Posterior cingulate gyrus (tissue), 11 donors: ENCODE data around the gene DNAJC16.
A peak's percentile ranks its signal among the peaks of the same experiment; 100 is the strongest.
"Not testable (repeated sequence)": the region's sequence is repeated elsewhere in the genome, so short reads cannot be mapped to it uniquely, and the experiment has no call there.

Experiments used
- DNase-seq, 10 donors: peaks; one replicate each; pipeline versions ENCODE4 v3.0.0 to v3.0.0-alpha.2; 2020 to 2021; ENCODE audit warnings: mixed read lengths in 3 of 10
- intact Hi-C: fragments of 100-400 bp; cut with DNase I; formaldehyde crosslinking; loops from one replicate; pipeline ENCODE4 v1.15.1; 2023

Gene DNAJC16

DNA sequence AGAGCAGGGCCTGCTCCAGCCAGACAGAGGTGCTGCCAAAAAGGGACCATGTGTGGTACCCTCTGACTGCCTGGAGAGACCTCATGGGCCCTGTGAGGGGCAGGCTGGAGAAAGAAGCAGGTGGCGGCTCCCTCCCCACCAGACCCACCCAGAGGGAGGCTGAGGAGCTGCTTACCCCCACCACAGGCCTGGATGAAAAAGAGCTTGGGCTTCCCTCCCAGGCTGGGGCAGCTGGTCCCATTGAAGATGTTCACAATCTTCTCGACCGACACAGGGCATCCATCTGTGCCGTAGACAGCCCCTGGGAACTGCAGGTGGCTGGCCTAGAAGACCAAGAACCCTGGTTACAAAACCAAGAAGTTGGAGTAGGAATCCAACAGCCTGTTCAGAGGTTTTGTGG is 22.2 kb upstream of the DNAJC16 start:
- intact Hi-C loops = no loop called here
- no peak for DNase-seq

DNA sequence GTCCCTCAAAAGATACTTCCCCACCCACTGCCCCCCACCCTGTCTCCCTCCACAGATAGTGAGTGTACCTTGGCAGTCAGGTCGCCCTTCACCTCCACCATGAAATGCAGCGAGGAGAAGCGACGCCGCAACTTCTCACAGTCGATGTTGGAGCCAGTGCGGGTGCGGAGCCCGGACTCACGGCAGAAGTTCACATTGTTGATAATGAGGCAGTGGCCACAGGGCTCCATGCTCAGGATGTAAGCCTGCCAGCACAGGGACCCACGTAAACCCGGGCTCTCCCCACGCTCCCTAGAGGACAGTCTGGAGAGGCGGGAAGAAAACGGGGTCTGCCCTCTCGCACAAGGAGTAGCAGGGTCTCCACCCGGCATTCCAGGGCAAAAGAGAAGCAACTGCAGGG is 19.8 kb upstream of the DNAJC16 start:
- peak in 1 of 10 donors; percentile 63 for DNase-seq
- intact Hi-C loops = no loop called here

DNA sequence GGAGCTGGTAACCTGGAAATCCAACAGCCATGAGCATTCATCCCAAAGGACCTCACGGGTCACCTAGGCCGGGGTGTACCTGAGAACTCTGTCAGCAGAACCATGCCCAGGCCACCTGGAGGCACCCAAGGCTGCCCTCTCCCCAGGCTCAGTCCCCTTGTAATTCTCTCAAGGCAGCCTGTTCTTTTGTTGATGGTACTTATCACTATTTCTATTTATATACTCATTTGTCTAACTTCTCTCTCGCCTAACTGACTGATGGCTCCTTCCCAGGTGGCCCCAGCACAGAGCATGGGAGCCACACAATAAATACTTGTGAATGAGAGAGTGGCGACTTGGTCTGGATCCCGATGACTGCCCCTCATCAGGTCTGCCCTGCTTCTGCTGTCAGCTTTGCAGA is 19.4 kb upstream of the DNAJC16 start:
- no peak for DNase-seq
- intact Hi-C loops = no loop called here

DNA sequence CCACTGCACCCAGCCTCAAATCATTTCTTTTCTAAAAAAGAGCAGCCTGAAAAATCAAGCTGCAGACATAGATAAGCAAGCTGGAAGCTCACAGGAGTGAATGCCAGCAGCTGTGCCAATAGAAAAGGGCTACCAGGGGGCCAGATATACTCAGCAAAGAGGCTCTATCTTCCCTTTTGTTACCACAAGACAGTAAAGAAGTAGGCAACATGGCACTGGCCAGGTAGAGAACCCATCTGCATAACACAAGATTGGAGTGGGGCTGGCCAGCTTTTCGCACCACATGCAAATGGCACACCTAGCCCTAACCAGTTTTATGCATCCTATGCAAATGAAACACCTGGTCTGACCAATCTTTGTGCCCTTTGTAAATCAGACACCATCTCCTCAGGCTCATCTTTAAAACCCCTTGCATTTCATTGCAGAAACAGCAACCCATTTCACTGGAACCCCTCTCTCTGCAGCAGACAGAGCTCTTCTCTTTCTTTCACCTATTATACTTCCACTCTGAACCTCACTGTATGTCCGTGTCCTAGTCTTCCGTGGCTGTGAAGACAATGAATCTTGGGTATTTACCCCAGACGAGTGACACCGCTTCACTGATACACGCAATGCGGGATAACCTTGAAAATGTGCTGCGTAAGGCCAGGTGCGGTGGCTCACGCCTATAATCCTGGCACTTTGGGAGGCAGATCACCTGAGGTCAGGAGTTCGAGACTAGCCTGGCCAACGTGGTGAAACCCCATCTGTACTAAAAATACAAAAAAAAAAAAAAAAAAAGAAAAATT is 17.8 kb upstream of the DNAJC16 start:
- DNase-seq = no peak
- intact Hi-C loops = no loop called here

DNA sequence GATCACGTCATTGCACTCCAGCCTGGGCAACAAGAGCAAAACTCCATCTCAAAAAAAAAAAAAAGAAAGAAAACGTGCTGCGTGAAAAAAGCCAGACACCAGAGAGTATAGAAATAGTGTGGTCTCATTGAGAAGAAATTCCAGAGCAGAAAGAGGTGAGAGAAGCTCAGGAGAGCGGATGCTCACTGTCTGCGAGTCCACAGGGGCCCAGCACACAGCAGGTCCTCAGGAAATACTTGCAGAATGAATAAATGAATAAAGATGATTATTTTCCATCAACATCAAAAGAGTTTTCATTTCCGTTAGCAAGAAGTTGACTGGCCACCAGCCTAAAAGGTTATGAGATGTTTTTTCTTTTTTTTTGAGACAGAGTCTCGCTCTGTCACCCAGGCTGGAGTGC is 17.1 kb upstream of the DNAJC16 start:
- intact Hi-C loops = no loop called here
- DNase-seq = peak in 1 of 10 donors; percentile 12

DNA sequence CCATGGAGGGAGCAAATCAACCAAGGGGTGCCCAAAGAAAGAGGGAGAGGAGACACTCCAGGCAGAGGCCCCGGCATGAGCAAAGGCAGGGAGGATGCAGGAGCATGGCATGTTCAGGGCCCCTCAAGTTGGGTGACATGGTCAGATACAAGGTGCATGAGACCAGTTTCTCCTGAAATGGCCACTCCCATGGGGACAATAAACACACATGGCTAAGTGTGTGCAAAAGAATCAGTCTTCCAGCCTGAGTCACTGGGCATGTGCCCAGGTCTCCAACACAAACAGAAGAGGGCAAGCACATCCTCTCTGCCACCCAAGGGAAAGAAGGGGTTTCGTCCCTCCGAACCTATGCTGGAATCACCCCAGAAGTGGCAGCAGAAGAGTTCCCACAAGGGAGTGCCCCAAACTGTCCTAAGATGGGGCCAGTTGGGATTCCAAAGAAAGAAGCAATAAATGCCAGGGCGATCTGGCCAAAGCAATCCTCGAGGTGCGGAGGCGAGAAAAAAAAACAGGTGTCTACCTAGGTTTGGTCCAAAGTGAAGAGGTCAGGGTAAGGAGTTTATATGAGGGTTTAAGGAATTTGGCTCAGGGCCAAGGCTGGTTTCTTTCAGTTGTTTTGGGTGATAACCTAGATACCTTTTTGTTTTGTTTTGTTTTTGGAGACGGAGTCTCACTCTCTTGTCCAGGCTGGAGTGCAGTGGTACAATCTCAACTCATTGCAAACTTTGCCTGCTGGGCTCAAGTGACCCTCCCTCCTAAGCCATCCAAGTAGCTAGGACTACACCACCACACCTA is 15.8 kb upstream of the DNAJC16 start:
- intact Hi-C loops = no loop called here

DNA sequence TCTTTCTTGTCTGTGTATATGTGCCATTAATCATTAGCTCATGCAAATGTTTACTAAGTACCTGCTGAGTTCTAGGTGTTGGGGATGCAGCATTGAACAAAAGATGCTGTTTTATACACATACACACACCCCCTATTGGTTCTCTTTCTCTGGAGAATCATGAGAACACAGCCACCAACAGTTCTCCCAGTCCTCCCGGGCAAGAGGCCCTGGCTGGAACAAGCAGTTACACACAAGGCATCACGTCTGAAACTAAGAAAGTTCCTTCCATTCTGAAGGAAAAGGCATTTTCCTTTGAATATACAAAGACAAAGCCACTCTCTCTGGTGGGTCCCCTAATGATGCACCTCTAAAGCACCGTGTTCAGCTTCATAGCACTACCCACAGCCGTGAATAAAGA is 13.5 kb upstream of the DNAJC16 start:
- intact Hi-C loops = no loop called here
- peak in 1 of 10 donors; percentile 20 for DNase-seq

More for the DNA sequence above, 15.8 kb upstream of the DNAJC16 start:
- peak in 2 of 10 donors; percentile 8 to 31 for DNase-seq

DNA sequence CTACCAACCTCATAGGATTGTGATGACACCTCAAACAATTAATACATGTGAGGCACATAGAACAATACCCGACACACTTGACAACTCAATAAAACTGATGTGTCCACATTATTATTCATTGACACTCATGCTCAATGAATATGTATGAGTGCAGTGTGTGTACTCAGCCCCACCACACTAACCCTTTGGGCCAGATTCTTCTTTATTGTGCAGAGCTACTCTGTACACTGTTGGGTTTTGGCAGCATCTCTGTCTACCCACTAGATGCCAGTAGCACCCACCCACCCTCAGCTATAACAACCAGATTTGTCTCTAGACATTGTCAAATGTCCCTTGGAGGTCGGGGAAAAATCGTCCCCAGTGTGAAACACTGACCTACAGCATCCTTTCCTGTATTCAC is 12.7 kb upstream of the DNAJC16 start:
- intact Hi-C loops = no loop called here
- DNase-seq = peak in 1 of 10 donors; percentile 7

DNA sequence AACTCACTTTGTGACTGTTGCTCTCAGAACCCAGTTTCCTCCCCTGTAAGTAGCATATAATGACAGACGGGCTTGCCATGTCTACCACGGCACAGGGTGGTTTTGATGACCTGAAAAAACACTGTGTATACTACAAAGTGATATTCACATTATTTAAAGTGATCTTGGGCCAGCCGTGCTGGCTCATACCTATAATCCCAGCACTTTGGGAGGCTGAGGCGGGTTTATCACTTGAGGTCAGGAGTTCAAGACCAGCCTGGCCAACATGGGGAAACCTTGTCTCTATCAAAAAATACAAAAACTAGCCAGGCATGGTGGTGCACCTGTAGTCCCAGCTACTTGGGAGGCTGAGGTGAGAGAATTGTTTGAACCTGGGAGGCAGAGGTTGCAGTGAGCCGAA is 12.1 kb upstream of the DNAJC16 start:
- intact Hi-C loops = not testable (repeated sequence)

DNA sequence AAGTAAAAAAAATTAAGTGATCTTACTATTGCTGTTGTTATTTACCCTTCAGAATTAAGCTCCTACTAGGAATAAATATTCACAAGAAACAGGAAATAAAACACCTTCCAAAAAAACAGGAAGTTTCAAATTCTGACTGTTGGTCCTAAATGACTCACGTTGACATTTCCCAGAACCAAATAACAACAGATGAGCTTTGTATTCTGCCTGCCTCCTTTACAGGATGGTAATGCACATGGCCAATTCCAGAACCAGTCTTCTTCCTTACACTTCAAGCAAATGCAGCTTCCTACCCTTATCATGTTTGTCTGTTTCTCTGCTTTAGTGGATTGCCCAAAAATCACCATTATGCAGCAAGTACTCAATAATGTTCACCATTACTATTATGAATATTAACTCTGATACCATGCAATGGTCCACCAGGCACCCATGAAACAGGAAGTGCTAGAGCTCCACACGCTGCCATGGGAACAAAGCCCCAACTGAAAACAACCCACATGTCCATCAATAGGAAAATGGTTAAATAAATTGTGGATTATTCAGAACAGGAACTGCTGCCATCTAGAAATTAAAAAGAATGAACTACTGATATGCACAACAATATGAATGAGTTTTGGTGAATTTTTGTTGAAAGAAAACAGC is 11.5 kb upstream of the DNAJC16 start:
- intact Hi-C loops = no loop called here
- no peak for DNase-seq

More for the DNA sequence above, 12.1 kb upstream of the DNAJC16 start:
- DNase-seq = not testable (repeated sequence)

DNA sequence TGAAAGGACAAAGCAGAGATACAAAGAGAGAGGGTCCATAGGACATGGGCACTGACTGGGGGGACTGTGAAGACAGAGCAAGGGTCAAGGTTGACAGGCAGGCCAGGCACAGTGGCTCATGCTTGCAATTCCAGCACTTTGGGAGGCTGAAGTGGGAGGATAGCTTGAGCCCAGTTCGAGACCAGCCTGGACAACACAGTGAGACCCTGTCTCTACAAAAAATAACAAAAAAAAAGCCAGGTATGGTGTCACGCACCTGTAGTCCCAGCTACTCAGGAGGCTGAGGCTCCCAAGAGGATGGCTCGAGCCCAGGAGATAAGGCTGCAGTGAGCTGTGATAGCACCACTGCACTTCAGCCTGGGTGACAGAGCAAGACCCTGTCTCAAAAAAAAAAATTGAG is 7.0 kb upstream of the DNAJC16 start:
- intact Hi-C loops = no loop called here
- DNase-seq = no peak

DNA sequence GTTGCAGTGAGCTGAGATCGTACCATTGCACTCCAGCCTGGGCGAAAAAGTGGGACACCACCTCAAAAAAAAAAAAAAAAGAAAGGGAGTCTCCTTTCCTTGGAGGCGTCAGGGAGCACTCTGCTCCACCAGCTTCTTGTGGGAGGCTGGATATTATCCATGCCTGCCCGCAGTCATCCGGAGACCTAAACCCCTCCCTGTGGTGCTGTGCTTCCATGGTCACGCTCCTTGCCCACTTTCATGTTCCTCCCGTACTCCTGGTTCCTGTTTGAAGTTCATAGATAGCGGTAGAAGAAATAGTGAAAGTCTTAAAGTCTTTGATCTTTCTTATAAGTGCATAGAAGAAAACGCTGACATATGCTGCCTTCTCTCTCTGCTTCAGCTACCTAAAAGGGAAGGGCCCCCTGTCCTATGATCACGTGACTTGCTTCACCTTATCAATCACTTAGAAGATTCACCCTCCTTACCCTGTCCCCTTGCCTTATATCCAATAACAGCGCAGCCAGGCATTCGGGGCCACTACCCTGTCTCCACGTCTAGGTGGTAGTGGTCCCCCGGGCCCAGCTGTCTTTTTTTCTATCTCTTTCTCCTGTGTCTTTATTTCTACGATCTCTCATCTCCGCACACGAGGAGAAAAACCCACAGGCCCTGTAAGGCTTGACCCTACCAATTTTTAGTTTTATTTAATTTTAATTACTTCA is 5.3 kb upstream of the DNAJC16 start:
- intact Hi-C loops = not testable (repeated sequence)
- DNase-seq = peak in 1 of 10 donors; percentile 44

DNA sequence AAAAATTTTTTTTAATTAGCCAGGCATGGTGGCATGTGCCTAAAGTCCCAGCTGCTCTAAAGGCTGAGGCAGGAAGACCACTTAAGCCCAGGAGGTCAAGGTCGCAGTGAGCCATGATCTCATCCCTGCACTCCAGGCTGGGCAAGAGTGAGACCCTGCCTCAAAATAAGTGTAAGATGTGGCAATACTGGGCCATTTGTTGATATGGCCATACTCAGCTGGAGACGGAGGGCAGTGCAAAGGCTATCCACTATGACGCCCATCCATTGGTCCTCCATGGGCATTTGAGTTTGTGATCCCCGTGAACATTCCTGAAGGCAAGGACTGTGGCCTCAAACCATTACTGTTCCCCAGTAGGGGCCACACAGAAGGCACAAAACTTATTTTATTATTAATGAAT is 4.1 kb upstream of the DNAJC16 start:
- DNase-seq = no peak
- intact Hi-C loops = no loop called here

DNA sequence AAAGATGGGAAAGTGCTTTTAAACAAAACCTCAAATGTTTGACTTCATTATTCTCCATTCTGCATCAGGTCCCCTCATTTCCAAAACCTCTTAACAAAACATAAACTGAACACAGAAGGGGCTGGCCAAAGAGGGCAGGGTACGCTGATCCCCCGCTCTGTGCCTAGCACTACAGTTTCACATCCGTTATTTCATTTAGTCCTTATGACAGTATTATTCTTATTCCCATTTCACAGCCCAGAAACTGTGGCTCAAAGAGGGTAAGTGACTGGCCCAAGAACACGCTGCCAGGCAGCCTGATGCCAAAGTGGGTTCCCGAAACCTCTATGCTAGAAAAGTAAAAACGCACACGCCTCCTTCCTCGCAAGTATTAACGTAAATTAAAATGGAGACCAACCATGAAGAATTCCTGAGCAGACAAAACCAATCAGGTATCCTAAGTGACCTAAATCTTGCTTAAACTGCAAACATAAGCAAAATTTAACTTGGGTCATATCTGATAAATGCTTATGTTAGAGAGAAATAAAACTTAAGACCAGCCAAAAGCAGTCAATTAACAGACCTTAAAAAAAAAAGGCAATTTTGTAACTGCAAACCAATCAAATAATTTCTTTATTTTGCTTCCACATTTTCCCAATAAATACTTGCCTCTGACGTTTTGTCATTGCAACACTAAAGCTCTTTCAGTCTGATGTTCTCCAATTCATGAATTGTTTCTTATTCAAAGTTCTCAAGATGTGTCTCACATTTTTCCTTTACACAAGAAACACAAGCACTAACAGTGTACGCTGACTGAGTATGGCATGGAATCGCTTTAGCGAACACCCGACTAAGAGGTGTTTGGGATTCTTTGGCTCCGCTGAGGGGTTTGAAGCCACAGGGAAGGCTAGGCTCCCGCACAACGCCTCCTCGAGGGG is 3.3 kb upstream of the DNAJC16 start:
- intact Hi-C loops = no loop called here
- no peak for DNase-seq

DNA sequence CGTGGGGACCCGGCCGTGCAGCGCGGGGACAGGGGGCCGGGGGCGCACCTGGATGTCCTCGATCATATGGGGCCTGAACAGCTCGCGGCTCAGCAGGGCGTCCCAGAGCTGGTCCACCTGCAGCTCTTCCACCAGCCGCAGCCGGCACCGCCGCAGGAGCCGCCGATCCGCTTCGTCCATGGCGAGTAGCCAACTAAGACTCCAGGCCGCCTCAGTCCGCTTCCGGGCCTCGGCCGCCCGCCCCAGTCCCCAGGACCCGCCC is 2.7 kb upstream of the DNAJC16 start, which contains the start of gene CASP9:
TSS of gene CASP9 (minus strand) at position 195 of the 262 bp plus-strand sequence. CDS start at position 180, 15 bp downstream.
- intact Hi-C loops = no loop called here
- no peak for DNase-seq

DNA sequence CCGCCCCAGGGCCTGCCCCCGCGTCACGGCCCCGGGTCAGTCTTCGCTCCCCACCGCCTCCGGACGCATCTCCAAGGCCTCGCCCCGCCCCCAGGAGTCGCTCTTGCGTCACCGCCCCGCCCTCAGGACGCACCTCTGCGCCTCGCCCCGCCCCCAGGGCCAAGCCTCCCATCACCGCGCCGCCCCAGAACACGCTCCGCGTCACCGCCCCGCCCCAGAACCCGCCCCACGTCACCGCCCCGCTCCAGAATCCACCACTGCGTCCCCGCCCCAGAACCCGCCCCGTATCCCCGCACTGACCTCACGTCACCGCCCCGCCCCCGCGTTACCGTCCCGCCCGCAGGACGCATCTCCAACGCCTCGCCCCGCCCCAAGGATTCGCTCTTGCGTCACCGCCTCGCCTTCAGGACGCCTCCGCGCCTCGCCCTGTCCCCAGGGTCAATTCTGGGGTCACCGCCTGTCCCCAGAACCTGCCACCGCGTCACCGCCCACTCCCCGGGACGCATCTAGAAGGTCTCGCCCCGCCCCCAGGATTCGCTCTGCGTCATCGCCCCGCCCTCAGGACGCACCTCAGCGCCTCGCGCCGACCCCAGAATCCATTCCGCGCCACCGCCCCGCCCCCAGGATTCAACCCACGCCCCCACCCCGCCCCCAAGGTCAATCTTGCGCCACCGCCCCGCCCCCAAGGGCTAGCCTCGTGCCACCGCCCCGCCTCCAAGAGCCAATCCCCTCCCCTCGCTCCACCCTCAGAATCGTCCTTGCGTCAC is 2.2 kb upstream of the DNAJC16 start:
- intact Hi-C loops = loop anchor here (5.0 kb wide), 1 partner anchor 78 kb away; no protein-coding TSS in a partner anchor

DNA sequence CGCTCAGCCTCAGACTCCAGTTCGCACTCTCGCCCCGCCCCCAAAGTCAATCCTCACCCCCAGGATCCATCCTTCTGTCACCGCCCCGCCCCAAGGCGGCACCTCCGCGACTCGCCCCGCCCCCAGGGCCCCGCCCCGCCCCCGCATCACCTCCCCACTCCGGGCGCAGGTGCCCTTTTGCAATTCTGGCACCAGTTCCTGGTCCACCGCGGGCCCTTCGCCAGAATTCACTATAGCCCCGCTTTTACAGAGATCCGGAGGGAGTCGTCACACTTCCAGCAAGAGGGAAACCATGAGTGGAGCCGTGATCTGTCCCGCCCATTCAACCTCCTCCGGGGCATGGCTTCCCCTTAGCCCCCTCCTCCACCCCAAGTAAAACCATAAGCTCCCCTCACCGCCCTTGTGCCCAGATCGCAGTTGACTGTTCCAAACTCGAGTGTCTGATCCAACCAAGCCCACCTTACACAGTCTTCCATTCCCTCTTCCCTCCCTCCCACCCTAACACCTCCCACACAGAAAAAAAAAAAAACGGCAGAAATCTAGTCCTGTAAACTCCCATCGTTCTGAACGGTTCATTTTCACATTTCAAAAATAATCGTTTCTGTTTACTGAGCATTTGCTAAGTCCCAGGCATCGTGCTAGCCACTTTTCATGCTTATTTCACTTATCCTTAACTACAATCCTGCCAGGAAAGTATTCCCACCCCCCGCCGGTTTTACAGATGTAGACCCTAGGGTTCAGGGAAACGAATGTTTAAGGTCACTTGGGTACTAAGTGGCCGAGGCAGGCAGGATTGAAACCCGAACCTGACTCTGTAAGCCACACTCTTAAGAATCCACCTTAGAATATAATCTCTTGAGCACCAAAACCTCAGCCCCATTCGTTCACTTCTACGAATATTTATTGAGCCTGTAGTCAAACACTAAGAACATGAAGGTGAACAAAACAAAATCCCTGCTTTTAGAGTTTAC is 1.3 kb upstream of the DNAJC16 start:
- intact Hi-C loops = loop anchor here (2.0 to 5.0 kb wide), 2 partner anchors 77 to 91 kb away; partner anchors contain the start of gene DDI2

More for the DNA sequence above, 2.2 kb upstream of the DNAJC16 start:
- peak; percentile 98 to 100 (median 99) for DNase-seq

More for the DNA sequence above, 1.3 kb upstream of the DNAJC16 start:
- DNase-seq = no peak
